Jurkat, Clone E6-1 (cell line): ENCODE results near the gene OCEL1.
A peak's percentile ranks its signal among the peaks of the same experiment; 100 is the strongest.

Experiments used
- DNase-seq: peaks from one replicate; pipeline ENCODE4 v3.0.0-alpha.2; 2011; ENCODE audit warnings: low read depth, low spot score
- H3K4me3 ChIP-seq: 2 replicates; pipeline ENCODE4 v1.5.1; 2011; ENCODE audit warnings: mild to moderate bottlenecking, low read length, control low read depth, moderate library complexity

The OCEL1 gene

GRCh38 chr19:17235971-17236777, 10.1 kb downstream of the OCEL1 start:
- peak overlapping the region; percentile 59 for H3K4me3 ChIP-seq
- no peak for DNase-seq

DNA sequence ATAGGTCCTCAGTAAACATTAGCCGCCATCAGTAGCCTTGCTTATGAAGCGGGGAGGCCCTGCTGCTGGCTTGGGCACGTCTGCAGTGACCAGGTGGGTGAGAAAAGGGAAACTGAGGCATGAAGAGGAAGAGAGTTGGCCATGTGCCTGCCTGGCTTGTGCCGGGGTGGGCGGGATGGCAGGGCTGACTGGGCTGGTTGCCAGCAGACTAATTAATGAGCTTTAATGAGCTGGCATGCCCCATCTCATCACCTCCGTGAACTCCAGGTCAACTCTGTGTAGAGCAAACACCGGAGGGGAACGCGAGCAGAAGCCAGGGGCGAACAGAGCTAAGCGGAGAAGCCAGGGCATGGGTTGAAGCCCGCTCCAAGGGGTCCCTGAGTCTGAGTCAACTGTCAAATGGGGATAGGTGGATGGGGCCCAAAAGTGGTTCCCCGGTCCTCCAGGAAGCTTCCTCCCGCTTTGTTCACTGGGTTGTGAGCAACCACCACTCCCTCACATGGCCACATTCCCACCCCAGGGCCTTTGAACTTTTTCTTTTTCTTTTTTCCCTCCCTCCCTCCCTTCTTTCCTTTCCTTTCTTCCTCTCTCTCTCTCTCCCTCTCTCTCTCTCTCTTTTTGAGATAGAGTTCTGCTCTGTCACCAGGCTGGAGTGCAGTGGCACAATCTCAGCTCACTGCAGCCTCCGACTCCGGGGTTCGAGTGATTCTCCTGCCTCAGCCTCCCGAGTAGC, 11.0 kb downstream of the OCEL1 start:
- no peak for DNase-seq
- no peak overlapping the region for H3K4me3 ChIP-seq

GRCh38 chr19:17237747-17238706, 12.0 kb downstream of the OCEL1 start:
- DNase-seq, result no peak

DNA sequence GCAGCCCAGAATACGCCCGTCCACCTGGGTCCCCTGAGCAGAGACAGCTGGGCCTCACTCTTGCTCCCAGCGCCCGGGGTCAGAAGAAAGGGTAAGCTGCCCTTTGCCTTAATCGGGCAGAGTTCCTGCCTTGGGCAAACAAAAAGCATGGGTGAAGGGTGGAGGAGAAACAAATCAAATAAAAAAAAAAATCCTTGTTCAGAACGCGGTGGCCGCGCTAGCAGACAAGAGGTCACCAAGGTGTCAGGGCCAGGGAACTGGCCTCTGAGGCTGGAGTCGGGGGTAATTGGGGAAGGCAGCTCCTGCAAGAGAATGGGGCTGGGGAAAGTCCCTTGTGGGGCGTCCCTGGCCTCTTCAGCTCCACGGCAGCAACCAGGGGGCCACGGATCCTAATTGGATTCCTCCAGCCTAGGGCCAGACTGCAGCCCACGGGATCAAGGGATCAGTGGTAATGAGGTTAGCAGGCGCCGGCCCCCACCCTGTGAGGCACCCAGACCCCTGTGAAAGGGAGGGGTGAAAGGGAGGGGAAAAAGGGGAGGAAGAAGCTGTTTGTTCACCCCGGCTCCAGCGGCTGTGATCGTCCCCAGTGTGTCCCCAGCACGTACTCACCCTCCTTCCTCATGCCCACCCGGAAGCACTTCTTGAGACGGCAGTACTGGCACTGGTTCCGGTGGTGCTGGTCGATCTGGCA, 14.2 kb downstream of the OCEL1 start:
- DNase-seq, result no peak
- no peak overlapping the region for H3K4me3 ChIP-seq

More at GRCh38 chr19:17237747-17238706, 12.0 kb downstream of the OCEL1 start:
- H3K4me3 ChIP-seq, result no peak overlapping the region

DNA sequence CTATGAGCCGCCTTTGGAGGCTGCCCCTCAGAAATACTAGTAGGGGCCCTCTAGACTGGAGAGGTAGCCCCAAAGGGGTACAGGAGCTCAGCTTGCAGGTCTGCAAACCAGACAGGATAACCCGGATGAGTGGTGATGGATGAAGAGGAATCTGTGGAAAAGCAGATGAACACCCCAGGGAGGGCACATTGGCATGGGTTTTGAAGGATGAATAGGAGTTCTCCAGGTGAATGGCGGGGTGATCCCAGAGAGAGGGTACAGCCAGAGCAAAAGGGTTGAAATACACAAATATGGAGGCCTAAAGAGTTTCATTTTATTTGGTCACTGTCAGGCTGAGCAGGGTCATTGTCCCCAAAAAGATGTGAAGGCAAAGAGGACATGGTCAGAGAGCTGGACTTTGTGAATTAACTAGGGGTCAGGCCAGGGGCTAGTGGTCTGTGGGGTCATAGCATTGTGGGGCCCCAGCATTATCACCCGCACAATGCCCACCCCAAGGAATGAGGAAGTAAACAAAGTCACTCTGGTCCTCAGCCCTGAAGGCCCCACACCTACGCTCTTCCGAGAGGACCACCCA, 14.9 kb downstream of the OCEL1 start:
- no peak for DNase-seq
- no peak overlapping the region for H3K4me3 ChIP-seq

- DNase-seq, result no peak
- H3K4me3 ChIP-seq, result no peak overlapping the region
These were observed 16.6 kb downstream of the OCEL1 start for GRCh38 chr19:17242431-17243208.

DNA sequence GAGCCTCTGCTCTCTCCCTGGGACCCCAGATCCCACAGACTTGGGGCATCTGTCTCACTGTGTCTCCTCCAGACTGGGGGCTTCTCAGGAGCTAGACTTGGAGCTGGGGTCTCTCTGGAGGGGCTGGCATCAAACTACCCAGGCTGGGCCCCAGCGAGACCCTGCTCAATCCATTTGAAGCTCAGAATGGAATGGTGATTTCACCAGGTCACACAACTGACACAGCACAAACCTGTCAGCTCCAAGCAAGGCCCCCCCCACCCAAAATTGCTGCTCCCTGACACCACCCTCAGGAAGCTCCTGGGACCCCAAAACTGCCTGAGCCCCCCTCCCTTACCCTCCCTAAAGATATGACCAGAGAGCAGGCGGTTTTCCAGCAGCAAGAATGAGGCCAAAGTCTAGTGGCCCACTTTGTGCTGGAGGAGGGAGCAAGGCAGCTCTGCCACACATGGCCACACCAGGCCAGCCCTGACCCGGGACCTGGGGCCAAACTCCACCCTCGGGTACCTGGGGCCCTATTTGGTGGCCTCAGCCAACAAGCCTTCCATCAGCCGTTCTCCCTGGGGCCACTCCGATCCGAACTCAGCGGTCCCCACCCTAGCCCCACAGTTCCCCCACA, 17.3 kb downstream of the OCEL1 start:
- H3K4me3 ChIP-seq, result no peak overlapping the region
- DNase-seq, result no peak

DNA sequence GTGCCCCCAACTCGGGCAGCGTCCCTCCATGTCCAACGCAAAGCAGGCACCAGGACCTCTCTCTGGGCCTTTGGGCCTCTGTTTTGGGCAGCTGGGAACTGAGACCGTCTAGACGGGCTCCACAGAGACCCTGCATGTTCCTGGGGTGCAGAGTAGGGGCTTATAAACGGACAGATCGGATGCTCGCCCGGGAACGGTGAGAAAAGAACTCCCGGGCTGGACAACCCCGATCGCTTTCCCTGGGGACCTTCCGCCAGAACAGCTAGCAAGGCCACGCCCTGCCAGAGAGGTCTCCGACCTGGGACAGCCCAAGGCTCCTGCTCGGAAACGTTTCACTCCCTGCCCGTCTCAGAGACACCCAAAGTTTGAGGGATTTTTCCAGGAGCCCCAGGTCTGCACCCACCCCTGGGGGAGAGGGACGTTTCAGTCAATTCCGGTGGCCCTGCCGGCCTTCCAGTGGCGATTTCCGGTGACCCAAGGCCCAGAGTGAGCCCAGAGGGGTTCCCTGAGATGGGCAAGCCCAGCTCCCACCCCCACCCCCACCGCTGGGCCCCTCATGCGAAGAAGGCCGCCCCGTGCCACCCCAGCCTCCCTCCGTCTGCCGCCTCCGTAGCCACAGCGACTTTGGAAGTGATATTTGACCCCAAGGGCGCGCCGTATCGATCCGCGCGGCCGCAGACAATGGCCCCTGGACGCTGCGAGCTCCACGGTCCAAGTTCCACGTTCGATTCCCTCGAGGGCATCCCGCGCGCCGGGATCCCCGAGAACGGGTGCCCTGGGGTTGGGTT, 18.0 kb downstream of the OCEL1 start:
- DNase-seq, result no peak
- no peak overlapping the region for H3K4me3 ChIP-seq

GRCh38 chr19:17244618-17245534, 18.9 kb downstream of the OCEL1 start:
- DNase-seq, result no peak

DNA sequence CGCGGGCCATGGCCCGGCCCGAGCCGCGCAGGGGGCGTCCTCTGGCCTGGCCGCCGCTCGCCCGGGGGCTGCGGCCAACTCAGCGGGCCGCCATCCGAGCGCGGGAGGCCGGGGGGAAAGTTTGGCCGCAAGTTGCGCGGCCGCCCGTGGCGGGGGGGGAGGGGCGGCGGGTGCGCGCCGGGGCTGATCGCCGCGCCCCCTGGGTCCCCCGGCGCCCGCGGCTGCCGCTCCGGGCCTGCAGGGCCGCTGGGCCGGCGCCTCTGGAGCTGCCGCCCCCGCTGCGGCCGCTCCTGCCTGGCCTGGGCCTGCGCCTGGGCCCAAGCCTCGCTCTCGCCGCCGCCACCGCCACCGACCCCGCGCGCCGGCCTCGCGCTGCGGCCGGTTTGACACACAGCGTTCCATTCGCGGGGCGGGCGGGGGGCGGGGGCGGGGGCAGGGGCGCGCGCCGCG, 19.5 kb downstream of the OCEL1 start, which contains the start of gene NR2F6:
Gene NR2F6 (minus strand): TSS at position 385 of the 450 bp plus-strand sequence. CDS start 699 bp downstream, outside the sequence.
- H3K4me3 ChIP-seq, result peak within 1 kb of the TSS; percentile 58
- DNase-seq, result no peak

More at GRCh38 chr19:17244618-17245534, 18.9 kb downstream of the OCEL1 start:
- H3K4me3 ChIP-seq, result peak overlapping the region; percentile 37

- H3K4me3 ChIP-seq, result peak overlapping the region; percentile 58
- no peak for DNase-seq
These were observed 20.8 kb downstream of the OCEL1 start for GRCh38 chr19:17246681-17247425.

DNA sequence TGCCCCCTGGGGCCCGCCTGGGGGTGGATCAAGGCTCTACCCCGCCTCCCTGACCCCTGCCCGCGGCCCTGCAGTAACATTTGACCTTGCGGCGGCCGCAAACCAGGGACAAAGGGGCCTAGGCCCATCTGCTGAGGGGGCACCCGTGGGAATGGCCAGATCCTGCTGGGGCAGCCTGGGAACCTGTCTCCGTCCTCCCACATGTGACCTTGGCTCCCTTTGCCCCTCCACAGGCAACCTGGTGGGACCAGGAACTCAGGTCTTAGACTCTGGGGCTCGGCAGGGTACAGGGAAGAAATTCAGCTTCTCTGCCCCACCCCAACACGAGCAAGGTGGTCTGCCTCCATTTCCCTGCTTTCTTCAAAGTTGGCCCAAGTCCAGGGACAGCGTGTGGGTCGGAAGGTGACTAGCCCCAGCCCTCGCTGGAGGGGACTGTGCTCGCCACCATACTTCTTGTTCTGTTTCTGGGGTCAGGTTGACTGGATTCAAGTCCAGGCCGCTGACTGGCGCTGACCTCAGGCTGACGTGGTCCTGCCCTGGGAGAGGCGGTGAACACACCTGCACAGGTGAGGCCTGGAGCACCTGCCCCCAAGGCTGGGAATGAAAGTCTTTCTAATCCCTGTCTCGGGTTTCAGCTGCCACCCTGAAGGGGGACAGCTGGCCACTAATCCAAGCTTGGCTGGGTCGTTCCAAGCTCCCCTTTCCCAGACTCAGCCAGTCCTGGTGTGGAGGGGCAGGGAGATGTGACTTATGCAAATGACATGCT, 22.2 kb downstream of the OCEL1 start:
- no peak for DNase-seq

GRCh38 chr19:17249887-17250548, 24.0 kb downstream of the OCEL1 start:
- no peak for DNase-seq
- H3K4me3 ChIP-seq, result no peak overlapping the region

More for the DNA sequence above, 22.2 kb downstream of the OCEL1 start:
- no peak overlapping the region for H3K4me3 ChIP-seq
